Measurements from ENCODE around the gene RPUSD2.

The RPUSD2 gene

GRCh38 chr15:40623361-40623760, 54.3 kb downstream of the RPUSD2 start:
- no peak for DNase-seq
